Body of pancreas (tissue), 4 donors: ENCODE measurements around the gene ALPI.

Experiments
- CTCF ChIP-seq, 7 experiments: fragments of 450-650 bp in 4 of 7; fragments of 200-600 bp in 3 of 7; sonication (generic) in 3 of 7; IDR thresholded peaks; one replicate each; pipeline ENCODE4 v1.5.1; 2016 to 2019; ENCODE audit warnings: antibody characterized with exemption in 7 of 7
- POLR2A ChIP-seq, 3 donors: fragments of 450-650 bp; IDR thresholded peaks; one replicate each; pipeline ENCODE4 v1.6.1; 2016; ENCODE audit warnings: antibody characterized with exemption in 3 of 3, mild to moderate bottlenecking in 2 of 3

DNA sequence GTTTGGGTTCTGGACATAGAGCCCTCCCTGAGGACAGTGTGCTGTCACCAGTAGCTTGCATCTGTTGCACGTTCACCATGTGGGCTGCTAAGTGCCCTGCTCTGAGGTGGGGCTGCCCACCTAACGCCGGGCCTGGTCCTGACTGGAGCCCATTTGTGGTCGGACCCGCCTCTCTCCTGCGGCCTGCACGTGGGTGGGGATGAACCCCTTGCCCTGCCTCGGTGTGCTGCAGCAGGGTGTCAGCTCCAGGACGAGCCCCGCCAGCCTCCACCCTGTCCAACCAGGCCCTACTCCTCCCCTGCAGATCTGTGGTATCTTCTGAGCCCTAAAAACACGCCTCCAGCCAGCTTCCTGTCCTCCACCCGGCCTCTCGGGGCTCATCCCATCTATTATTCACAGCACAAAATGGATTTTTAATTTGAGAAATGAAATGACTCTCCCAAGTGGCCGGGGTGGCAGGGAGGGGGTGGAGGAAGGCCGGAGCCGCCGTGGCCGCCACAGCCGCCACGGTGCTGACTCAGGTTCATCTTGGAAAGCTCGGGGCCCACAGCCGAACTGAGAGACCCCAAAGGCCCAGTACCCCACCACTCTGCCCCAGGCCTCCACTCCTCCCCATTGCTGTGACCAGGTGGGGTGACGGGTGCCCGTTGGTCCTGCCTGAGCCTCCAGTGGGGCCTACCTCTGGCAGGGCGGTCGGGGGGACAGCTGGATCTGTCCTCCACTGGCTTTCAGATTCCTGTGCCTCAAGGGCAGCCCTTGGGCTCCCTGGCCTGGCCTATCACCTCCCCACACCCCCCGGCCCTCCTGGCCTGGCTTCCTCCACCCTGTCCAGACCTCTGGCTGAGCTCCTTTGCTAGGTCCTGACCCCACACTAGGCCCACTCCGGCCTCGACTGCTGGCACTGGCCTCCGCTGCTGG lies 34.5 kb downstream of the ALPI start:
- no peak for TF ChIP-seq CTCF (IDR thresholded peaks at IDR 0.05)
- no peak for TF ChIP-seq POLR2A (IDR thresholded peaks at IDR 0.05)
